Caco-2 (cell line): ENCODE data around the gene COG7. TPM values are rescaled to one million over a fixed set of nuclear protein-coding genes. Genes with fewer than 3 reads are reported as not detected.

Source experiments
- BruUV-seq: library from RNA; stranded (reverse); fragments of 400-500 nt; replicated peaks from 2 replicates; lab custom pipeline; 2021; lab: Mats Ljungman, UMichigan
- CTCF ChIA-PET: fragments of 300-600 bp; sonication (Branson Sonifier 250); formaldehyde crosslinking; loops from one replicate; lab custom pipeline; 2022; ENCODE audit warnings: antibody characterized with exemption; lab: Charles Lee
- POLR2A ChIA-PET: fragments of 300-600 bp; sonication (Branson Sonifier 250); formaldehyde crosslinking; loops from one replicate; lab custom pipeline; 2022; ENCODE audit warnings: antibody characterized with exemption; lab: Charles Lee
- DNase-seq, 2 experiments: peaks; one replicate each; pipeline versions ENCODE4 v3.0.0 to v3.0.0-alpha.2; 2020 to 2022
- H3K27me3 ChIP-seq: replicated peaks from 2 replicates; pipeline ENCODE4 v1.6.0; 2011; ENCODE audit warnings: low read length; ENCODE audit not compliant: control insufficient read depth, insufficient read depth
- H3K36me3 ChIP-seq: 2 replicates; pipeline ENCODE4 v1.5.1; 2011; ENCODE audit warnings: low read length; ENCODE audit not compliant: control insufficient read depth, insufficient read depth
- H3K4me1 ChIP-seq: fragments of 250-450 bp; sonication (Bioruptor Pico); 2 replicates; pipeline ENCODE4 v1.5.1; 2020; ENCODE audit warnings: mild to moderate bottlenecking
- H3K4me3 ChIP-seq: 2 replicates; pipeline ENCODE4 v1.5.1; 2011; ENCODE audit warnings: low read depth, mild to moderate bottlenecking, control low read depth, low read length
- H3K9me3 ChIP-seq: fragments of 250-450 bp; sonication (Bioruptor Pico); 2 replicates; pipeline ENCODE4 v1.5.1; 2020; ENCODE audit warnings: mild to moderate bottlenecking, moderate library complexity
- H3K27ac Mint-ChIP-seq: one replicate; pipeline ENCODE4 v1.8.0; 2022; ENCODE audit warnings: mixed read lengths; ENCODE audit not compliant: unreplicated experiment
- H3K27me3 Mint-ChIP-seq: one replicate; pipeline ENCODE4 v1.8.0; 2022; ENCODE audit warnings: mixed read lengths; ENCODE audit not compliant: insufficient read depth, unreplicated experiment
- H3K36me3 Mint-ChIP-seq: one replicate; pipeline ENCODE4 v1.8.0; 2022; ENCODE audit warnings: mild to moderate bottlenecking, mixed read lengths; ENCODE audit not compliant: insufficient read depth, unreplicated experiment
- H3K4me1 Mint-ChIP-seq: one replicate; pipeline ENCODE4 v1.8.0; 2022; ENCODE audit warnings: low read depth, mixed read lengths; ENCODE audit not compliant: unreplicated experiment
- H3K4me3 Mint-ChIP-seq: one replicate; pipeline ENCODE4 v1.8.0; 2022; ENCODE audit warnings: mild to moderate bottlenecking, moderate library complexity, mixed read lengths; ENCODE audit not compliant: unreplicated experiment
- H3K9me3 Mint-ChIP-seq: one replicate; pipeline ENCODE4 v1.8.0; 2022; ENCODE audit warnings: mixed read lengths; ENCODE audit not compliant: unreplicated experiment
- CTCF ChIP-seq, 2 experiments: fragments of 200-600 bp in 1 of 2; IDR thresholded peaks; 1 replicate in 1 of 2; 2 replicates in 1 of 2; pipeline versions ENCODE4 v1.5.1 to v1.8.0; 2011 to 2022; ENCODE audit warnings: antibody characterized with exemption in 1 of 2, control low read depth in 1 of 2, inconsistent platforms in 1 of 2, low read depth in 1 of 2, low read length in 1 of 2, mild to moderate bottlenecking in 1 of 2, moderate library complexity in 1 of 2; ENCODE audit not compliant: insufficient read depth in 1 of 2, severe bottlenecking in 1 of 2, unreplicated experiment in 1 of 2
- intact Hi-C: fragments of 100-400 bp; cut with micrococcal nuclease; formaldehyde crosslinking; loops from one replicate; pipeline ENCODE4 v1.10.0; 2022; ENCODE audit not compliant: unreplicated experiment
- total RNA-seq: library from RNA; stranded (reverse); gene quantifications from 2 replicates; pipeline ENCODE4 v1.2.3, GENCODE V29; 2022

COG7 gene
- total RNA-seq, 1 experiment from 2014 or later = 12.4 TPM

- TF ChIP-seq CTCF (IDR thresholded peaks at IDR 0.05; ENCODE audit: insufficient read depth in 1 of 2, low read depth in 1 of 2, low read length in 1 of 2, severe bottlenecking in 1 of 2, unreplicated experiment in 1 of 2) = no peak
- no peaks in the 10 kb centered on the region for H3K4me1 Mint-ChIP-seq
- no peaks in the 10 kb centered on the region for H3K27me3 ChIP-seq
- H3K27ac Mint-ChIP-seq = no peak overlapping the region
- no peaks in the 10 kb centered on the region for H3K4me1 ChIP-seq
- BruUV-seq = no TSS peak
- H3K27me3 Mint-ChIP-seq = no peaks in the 10 kb centered on the region
- H3K36me3 Mint-ChIP-seq = peaks cover 84% of the 10 kb centered on the region
- no peak overlapping the region for H3K4me3 Mint-ChIP-seq
- no peak for DNase-seq
- peaks cover 5% of the 10 kb centered on the region for H3K36me3 ChIP-seq
- ChIA-PET CTCF (interaction anchor here (0.5 kb wide), 1 partner anchor 37 kb away, joined by 3 read pairs; no protein-coding TSS in a partner anchor), POLR2A (no interaction called here)
- H3K9me3 Mint-ChIP-seq = no peaks in the 10 kb centered on the region
- no peak overlapping the region for H3K4me3 ChIP-seq
- intact Hi-C loops = no loop called here
- no peaks in the 10 kb centered on the region for H3K9me3 ChIP-seq
These were observed 25.6 kb upstream of the COG7 start for GRCh38 chr16:23478566-23478965.

GRCh38 chr16:23476289-23476688 lies 23.3 kb upstream of the COG7 start:
- Histone ChIP-seq H3K36me3 (peaks cover 2% of the 10 kb centered on the region; the same call in 1 of the 2 replicates), H3K4me3 (no peak overlapping the region), H3K27me3 (no peaks in the 10 kb centered on the region), H3K4me1 (no peaks in the 10 kb centered on the region), H3K9me3 (no peaks in the 10 kb centered on the region)
- DNase-seq = no peak
- no peaks in the 10 kb centered on the region for H3K9me3 Mint-ChIP-seq
- intact Hi-C loops = no loop called here
- BruUV-seq = no TSS peak
- no peak for TF ChIP-seq CTCF (IDR thresholded peaks at IDR 0.05; ENCODE audit: insufficient read depth in 1 of 2, low read depth in 1 of 2, low read length in 1 of 2, severe bottlenecking in 1 of 2, unreplicated experiment in 1 of 2)
- no peaks in the 10 kb centered on the region for H3K27me3 Mint-ChIP-seq
- H3K4me3 Mint-ChIP-seq = no peak overlapping the region
- POLR2A ChIA-PET = no interaction called here
- no peaks in the 10 kb centered on the region for H3K4me1 Mint-ChIP-seq
- CTCF ChIA-PET = no interaction called here
- no peak overlapping the region for H3K27ac Mint-ChIP-seq
- H3K36me3 Mint-ChIP-seq = peaks cover 70% of the 10 kb centered on the region

GRCh38 chr16:23469814-23470213 lies 16.8 kb upstream of the COG7 start:
- no peak overlapping the region for H3K27ac Mint-ChIP-seq
- H3K27me3 ChIP-seq = no peaks in the 10 kb centered on the region
- no peaks in the 10 kb centered on the region for H3K9me3 Mint-ChIP-seq
- intact Hi-C loops = no loop called here
- H3K9me3 ChIP-seq = no peaks in the 10 kb centered on the region
- no peak overlapping the region for H3K4me3 Mint-ChIP-seq
- peaks cover 5% of the 10 kb centered on the region for H3K36me3 ChIP-seq
- H3K27me3 Mint-ChIP-seq = no peaks in the 10 kb centered on the region
- no peaks in the 10 kb centered on the region for H3K4me1 ChIP-seq
- DNase-seq = no peak
- CTCF ChIA-PET = no interaction called here
- POLR2A ChIA-PET = no interaction called here
- no peak for TF ChIP-seq CTCF (IDR thresholded peaks at IDR 0.05; ENCODE audit: insufficient read depth in 1 of 2, low read depth in 1 of 2, low read length in 1 of 2, severe bottlenecking in 1 of 2, unreplicated experiment in 1 of 2)
- H3K4me1 Mint-ChIP-seq = no peaks in the 10 kb centered on the region
- no peak overlapping the region for H3K4me3 ChIP-seq
- BruUV-seq = no TSS peak
- peaks cover 58% of the 10 kb centered on the region for H3K36me3 Mint-ChIP-seq
